GM21825 (cell line): ENCODE data around the gene DNAAF3.
"Not testable (repeated sequence)": the region's sequence is repeated elsewhere in the genome, so short reads cannot be mapped to it uniquely, and the experiment has no call there.

Source experiments
- ATAC-seq: cut with Tn5 transposase; IDR thresholded peaks from one replicate; pipeline ENCODE4 v1.9.1; 2021; ENCODE audit warnings: mild to moderate bottlenecking, moderate library complexity; ENCODE audit not compliant: unreplicated experiment

The DNAAF3 gene

DNA sequence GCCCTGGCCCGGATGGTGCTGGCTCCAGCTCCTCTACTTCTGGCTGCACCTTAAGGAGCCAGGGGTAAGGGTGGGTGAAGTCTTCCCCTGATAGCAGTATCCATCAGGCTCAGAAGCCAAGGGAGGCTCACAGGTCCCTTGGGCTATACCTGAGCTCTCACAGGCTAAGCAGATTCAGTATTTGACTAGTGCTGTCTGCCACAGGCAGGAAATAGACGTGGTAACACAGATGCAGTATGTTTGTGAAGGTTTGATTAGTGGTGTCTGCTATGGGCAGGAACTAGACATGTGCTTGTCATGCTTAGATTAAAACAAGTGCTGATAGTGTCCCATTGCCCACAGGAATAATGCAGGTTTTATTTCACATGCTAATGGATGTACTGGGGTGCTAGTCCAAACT, 9.7 kb upstream of the DNAAF3 start:
- ATAC-seq = no peak

DNA sequence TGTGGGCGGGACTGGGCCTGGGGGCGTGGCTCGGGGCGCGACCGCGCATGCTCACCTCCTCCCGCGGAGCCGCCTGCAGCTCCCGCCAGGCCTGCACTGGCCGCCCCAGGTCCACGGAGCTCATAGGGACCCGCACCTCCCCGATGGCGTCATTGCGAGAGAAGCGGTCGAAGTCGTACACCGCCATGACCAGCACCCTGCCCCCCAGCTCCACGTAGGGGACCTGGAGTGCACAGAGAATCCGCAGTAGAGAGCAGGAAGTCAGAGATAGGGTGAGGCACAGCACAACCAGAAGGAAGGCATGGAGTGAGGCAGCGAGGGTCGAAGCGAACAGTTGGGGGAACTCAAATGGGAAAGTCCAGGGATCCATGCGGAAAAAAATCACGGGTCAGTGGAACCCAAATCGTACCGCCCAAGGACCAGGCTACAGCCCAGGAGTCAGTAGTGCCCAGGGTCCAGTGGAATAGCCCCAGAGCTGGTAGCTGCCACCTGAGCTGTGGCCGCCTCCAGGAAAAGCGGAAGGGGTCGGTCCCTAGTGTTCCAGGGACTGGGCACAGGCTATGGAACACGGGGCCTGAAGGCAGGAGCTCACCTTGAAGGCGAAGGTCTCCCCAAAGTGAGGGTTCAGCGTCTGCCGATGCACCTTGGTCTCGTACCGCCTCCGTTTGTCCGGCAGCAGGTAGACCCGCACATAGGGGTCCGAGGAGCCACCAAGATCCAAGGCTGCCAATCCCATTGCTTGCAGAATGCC, 8.9 kb upstream of the DNAAF3 start:
- ATAC-seq = no peak

DNA sequence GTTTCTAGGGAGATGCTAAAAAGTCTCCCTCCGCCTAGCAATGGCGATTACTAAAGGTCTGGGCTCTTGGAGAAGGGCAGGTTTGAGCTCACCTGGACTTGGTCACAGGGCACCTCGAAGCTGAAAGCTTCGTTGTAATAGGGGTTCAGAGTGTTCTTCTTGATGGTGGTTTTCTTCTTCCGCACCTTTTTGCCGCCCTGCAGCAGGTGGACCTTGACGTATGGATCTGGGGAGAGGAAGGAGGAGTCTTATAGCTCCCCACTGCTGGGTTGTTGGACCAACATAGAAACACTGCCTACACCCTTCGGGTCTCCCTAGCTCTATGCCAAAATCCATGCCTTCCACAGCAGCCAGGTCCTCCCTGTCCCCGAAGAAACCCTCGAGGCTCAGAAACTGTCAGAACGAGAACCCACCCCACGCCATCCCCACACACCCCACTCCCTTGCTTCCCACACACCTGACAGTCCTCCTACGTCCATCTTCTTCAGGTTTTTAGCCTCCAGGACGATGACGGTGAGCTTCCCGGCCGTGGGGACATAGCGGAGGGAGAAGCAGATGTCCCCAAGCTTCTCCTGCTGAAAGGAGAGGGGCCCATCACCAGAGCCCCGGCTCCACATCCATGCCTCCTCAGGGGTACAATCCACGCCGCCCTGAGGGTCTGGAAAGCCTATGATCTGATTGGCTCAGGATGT, 8.2 kb upstream of the DNAAF3 start:
- ATAC-seq = no peak

DNA sequence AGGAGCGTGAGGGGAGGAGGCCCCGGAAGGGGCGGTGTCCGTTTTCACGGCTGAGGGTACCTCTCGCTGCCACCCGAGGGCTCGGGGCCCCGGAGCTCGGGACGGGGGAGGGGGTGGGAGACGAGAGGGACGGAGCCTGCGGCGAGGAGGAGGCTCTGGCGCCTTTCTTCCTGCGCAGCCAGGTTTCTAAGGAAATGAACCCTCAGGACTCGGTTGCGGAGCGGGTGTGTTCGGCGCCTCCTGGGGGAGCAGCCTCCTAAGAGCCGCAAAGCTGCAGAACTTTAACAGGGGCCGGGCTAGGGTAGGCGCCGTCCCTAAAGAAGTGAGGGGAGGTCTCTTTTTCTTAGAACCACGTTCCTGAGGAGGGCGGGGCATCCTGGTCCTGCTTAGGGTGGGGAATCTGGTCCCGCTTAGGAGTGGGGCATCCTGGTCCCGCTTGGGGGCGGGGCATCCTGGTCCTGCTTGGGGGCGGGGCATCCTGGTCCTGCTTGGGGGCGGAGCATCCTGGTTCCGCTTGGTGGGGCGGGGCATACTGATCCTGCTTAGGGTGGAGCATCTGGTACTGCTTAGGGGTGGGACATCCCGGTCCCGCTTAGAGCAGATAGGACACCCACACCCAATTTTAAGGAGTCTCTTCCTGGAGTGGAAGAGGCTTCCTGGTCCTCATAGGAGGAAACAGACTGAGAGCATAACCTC, 7.4 kb upstream of the DNAAF3 start:
- ATAC-seq = no peak

DNA sequence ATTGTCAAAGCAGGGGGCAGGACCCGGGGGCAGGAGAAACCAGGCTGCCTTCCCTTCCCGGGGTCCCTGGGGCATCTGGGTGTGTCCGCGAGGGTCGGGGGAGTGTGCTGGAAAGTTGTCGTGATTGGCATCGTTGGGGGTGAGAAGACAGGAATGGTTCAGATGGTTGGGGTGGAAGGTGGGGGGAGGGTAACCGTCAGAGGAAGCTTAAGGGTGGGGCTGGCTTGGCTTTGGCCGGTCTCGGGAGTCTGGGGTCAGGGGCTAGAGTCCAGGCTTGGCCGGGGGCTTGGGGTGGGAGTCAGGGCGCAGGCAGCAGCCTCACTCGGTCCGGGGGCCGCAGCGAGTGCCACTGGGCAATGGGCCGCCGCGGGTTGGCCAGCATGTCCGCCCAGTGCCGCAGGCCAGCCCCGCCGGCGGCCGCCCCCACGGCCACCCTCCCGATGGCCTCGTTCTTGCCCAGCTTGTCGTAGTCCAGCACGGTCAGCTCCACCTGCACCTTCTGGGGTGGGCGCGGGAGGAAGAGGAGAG, 6.8 kb upstream of the DNAAF3 start:
- ATAC-seq = no peak

DNA sequence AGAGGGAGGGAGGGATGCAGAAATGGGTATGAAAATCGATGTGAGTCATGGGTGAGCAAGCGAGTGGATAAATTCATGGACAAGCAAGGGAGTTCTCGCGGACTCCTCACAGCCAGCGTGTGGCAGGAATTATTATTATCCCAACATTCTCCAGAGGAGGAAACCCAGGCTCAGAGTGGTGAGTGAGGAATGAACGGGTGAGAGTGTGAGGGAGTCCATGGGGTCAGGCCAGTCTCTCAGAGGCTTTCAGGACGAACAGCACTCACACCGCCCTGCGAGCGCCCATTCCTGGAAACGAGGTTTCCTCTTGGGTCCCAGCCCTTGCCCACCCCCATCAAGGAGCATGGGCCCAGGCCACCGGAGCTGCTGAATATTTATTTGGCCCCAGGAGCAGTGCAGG, 6.3 kb upstream of the DNAAF3 start:
- no peak for ATAC-seq

DNA sequence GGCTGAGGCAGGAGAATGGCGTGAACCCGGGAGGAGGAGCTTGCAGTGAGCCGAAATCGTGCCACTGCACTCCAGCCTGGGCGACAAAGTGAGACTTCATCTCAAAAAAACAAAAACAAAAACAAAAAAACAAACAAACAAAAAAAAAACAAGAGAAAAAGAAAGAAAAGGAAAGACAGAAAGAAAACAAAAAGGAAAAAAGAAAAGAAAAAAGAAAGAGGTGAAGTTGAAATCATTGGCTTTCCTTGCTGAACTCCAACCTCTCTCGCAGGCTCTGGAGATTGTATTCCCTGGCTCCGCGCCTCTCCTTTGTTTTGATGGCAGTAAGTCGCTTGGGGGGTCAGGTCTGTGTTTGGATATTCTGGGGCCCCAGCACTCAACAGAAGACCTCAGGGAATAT, 5.9 kb upstream of the DNAAF3 start:
- not testable (repeated sequence) for ATAC-seq

DNA sequence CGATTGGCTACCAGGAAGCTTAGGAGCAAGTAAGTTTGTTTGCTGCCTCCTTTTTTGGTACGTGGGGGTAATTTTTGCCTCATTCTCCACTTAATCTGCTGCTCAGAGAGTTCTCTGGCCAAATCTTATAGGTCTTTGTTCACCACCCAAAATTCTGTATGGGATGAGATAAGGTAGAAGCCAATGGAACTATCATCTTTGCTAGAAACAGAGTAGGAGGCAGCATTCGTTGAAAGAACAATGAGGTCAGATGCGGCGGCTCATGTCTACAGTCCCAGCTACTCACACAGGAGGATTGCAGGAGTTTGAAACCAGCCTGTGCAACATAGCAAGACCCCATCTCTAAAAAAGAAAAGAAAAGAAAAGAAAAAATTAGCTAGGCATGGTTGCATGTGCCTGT, 5.0 kb upstream of the DNAAF3 start:
- no peak for ATAC-seq

DNA sequence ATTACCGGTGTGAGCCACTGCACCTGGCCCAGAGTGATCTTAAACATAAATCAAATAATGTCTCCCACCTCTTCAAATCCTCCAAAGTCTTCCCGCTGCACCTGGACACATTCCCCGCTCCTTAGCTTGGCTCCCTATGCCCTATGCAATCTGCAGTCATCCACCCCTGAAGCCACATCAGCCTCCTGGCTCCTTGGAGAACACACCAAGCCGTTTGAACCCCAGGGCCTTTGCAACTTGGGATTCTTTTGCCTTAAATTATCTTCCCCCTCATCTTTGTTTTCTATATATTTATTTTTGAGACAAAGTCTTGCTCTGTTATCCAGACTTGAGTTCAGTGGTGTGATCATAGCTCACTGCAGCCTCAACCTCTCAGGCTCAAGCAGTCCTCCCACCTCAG, 2.7 kb upstream of the DNAAF3 start:
- ATAC-seq = no peak

DNA sequence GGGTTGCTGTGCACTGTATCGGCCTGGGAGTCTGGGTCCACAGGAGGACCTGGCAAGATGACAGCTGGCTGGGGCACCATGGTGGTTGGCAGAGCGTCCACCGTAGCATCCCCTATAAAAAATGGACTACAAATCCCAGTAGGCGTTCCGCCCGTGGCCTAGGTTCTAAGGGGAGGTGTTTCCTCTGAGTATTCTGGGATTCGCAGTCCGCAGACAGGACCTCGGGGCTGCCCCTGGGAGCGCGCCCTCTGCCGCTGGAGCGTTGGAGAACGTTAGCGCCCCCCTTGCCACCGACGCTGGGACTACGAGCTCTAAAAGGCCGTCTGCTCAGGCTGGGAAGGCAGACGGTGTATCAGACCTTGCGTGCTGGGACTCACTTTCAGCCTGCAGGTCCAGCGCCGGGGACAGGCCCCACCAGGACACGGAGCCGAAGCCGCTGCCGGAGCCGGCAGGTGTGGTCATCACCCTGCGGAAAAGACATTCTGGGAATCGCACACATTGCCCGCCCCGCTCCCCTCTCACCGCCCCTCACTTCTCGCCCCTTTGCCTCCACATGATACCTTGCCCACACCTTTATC, 372 bp downstream of the DNAAF3 start:
- ATAC-seq = peak; percentile 41

DNA sequence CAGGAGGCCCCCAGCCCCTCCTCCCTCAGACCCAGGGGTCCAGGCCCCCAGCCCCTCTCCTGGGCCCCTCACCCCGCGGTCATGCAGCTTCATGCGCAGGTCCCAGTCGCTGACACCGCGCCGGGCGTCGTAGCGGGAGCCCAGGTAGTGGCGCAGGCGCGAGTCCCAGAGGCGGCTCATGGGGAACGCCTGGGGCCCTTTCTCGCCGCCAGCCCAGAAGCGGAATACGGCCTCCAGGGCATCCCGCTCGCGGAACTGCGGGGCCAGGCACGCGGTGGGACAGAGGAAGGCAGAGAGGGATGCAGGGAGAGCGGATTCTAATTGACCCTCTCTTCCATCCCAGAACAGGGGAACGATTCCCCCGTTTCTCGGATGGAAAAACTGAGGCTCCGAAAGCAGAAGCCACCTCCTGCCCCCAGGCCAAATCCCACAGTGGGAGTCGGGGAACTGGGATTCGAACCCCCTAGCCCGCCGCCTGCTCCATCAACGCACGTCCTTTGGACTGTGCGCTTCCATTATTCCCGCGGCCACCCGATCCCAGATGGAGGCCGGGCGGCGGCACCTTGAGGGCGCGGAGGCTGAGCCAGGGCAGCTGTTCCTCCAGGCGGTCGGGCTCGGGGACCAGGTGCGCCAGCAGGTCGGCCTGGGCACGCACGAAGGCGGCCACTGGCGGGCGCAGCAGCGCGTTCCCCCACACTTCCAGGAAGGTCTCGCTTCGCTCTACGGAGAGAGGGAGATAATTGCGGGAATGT, 4.7 kb downstream of the DNAAF3 start:
- no peak for ATAC-seq

DNA sequence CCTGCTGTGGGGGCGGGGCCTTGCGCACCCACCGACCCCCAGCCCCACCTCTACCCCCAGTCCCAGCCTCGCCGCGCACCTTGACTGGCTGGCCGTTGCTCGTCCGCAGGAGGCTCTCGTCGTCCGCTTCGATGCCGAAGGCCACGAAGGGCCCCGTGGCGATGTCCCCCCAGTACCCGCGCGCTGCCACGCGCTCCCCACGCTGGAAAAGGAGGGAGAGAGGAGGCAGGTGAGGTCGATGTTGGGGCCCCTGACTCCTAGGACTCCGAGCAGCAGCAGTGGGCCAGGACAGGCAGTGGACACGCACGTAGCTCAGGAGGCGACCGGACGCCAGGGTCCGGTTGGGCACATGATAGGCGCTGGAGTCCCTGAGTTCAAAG, 5.4 kb downstream of the DNAAF3 start:
- ATAC-seq = no peak

DNA sequence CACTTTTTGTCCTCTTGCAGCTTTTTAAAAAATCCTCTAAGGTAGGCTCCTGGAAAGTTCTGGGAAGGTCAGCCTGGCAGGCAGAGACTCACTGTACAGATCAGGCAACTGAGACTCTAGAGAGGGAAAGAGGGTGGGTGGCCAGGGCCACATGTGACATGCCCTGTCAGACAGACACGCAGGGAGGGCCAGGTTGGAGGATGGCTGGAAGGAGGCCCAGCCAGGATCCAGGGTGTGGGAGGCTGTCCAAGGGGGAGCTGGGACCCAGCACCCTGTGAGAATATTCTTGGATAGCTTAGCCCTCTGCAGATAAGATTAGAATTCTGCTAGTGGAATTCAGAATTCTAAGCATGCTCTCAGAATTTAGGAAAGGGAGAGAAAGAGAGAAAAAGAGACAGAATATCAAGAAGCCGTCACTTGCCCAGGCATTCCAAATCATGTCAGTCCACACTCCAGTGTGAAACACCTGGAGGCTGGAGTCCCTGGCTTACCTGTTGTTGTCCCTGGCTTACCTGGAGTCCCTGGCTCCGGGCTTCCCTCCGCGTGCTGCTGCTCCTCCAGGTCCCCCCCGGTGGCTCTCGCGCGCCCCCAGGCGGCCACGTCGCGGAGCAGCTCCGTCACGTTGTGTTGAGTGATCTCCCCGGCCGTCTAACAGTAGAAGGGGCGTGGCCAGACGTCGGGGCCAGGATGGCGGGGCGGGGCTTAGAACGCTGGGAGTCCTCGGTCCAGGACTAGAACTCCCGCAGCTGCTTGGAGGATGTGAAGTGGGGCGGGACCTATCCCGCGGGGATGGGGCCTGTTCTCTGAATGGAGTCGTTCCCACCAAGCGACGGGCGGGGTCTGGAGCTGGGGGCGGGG, 6.1 kb downstream of the DNAAF3 start:
- ATAC-seq = no peak

DNA sequence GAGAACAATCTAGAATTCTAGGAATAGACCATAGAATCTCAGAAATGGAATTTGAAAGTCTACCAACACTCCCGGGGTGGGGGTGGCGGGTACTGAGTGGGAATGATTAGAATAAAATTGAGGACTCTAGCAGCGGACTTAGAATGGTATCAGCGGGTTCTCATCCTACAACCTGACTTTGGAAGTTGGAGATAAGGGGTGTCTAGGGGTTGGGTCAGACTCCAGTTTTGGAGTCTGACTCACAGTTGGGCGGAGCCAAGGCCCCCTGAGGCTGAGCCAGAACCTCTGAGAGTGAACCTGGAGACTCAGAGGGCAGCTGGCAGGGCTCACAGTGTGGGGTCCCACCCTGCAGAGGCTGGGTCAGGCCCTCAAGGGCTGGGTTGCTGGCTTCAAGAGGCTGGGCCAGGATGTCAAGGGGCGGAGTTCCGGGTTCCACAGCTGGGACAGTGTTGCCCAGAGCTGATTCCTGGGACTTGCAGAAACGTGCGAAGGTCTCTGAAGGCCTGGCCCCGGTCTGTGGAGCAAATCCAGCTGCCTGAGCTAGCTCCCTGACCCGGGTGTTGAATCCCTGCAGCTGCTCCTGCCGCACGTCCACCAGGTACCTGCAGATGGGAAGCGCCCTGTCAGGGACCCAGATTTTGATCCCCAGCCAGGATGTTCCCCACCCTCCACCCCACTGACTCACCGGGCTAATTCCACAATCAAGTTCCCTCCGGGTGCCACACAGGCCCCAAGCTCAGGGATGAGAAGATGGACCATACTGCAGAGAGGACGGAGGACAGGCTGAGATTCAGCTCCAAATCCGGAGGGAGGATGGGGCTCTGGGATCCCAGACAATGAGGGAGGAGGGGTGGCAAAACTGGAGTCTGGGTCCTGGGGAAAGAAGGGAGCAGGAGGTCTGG, 7.3 kb downstream of the DNAAF3 start:
- no peak for ATAC-seq

DNA sequence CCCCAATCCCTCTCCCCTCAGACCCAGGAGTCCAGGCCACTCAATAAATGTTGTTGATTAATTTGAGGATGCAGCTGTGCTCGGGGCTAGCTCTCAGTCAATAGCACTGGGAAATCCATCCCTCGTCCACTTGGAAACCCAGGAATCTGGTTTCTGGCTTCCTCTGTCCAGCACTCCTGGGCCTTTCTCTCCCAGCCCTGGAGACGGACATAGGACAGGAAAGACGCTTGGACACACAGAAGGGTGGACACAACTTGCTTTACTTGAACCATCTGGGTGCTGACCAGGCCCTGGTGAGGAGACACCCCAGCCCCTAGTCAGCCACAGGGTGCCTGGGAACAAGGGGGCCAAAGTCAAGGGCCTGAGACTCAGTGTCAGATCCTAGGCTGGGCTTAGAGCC, 8.0 kb downstream of the DNAAF3 start:
- no peak for ATAC-seq

DNA sequence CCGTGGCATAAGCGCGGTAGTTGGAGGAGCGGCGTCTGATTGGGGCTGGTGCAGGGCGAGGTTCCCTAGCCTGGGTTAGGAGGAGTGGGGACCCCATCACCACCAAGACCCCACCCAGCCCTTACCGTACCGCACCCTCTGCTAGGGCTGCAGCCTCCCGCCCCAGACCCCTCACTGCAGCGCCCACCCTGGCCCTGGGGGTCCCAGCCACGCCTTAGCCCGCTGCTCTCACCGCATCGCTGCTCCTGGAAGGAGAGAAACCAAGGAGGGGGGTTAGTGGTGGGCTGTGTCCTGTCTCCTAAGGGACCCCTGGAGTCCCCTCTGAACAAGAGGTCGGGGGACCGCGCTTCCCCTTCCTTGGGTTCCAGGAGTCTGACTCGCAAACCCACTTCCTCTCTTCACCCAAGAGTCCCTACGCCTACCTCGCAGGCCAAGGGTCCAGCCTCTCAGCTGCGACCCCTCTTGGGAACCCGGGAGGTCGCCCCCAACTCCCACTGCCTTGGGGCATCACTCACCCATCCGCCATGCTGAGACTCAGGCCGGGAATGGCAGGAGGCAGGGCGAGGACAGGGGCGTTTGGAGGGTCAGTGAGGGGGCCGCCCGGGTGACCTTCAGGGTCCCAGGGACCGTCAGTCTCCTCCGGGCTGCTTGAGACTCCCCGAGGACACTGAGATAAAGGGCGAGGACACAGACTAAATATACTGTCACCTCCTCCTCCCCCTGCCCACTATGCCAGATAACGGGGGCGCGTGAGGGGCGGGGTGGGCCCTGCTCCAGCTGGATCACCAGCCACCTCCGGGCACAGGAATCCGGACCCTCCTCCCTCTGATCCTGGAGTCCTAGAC, 9.1 kb downstream of the DNAAF3 start, which contains the start of gene TNNI3:
Gene TNNI3 (minus strand): TSS at position 669 of the 845 bp plus-strand sequence. CDS start 143 bp downstream, at position 526.
- ATAC-seq = no peak

DNA sequence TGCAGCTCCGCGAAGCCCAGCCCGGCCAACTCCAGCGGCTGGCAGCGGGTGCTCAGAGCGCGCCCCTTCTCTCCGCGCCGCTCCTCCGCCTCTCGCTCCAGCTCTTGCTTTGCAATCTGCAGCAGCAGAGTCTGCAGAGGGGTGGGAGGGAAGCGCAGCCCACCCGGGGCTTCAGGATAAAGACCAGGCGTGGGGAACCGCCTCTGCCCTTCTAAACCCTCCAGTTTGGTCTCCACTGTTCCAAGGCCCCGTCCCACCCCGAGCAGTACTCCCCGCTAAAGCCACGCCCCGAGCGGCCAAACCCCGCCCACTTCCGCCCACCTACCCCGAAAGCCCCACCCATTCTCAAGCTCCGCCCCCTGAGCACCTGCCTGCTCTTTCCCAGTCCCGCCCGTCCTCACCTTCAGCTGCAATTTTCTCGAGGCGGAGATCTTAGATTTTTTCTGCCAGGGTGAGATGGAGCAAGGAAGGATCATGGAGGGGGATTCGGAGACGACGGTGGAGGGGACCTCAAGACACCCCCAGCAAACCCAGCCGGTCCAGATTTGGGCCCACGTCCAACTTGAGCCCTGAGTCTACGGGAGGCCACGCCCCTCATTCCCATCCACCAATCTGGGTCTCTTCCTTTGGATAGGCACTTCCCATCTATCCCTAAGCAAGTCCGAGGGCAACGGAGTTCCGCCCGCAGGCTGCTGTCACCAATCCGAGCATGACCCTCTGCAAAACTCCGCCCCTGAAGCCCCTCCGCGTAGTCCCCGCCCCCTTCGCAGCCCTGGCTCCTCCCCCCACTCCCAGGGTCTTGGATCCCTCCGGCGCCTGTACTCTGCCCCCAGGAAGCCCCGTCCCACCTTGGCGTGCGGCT, 10.0 kb downstream of the DNAAF3 start:
- ATAC-seq = no peak
